Transverse colon (tissue), 3 donors: ENCODE results near the gene RAB11FIP5.

ENCODE experiments used
- CTCF ChIP-seq, 5 experiments: fragments of 200-600 bp in 3 of 5; fragments of 450-650 bp in 2 of 5; sonication (generic) in 3 of 5; IDR thresholded peaks; 1 replicate in 2 of 5; 2 replicates in 3 of 5; pipeline ENCODE4 v1.5.1; 2016 to 2017; ENCODE audit warnings: antibody characterized with exemption in 5 of 5, inconsistent platforms in 3 of 5, mild to moderate bottlenecking in 2 of 5, moderate library complexity in 1 of 5
- EP300 ChIP-seq: sonication (generic); formaldehyde crosslinking; IDR thresholded peaks from one replicate; pipeline ENCODE4 v1.6.1; 2017; ENCODE audit warnings: antibody characterized with exemption, low read depth
- POLR2A ChIP-seq: fragments of 450-650 bp; IDR thresholded peaks from one replicate; pipeline ENCODE4 v1.6.1; 2016; ENCODE audit warnings: antibody characterized with exemption, mild to moderate bottlenecking, moderate library complexity

- TF ChIP-seq EP300 (no peak), POLR2A (no peak), CTCF (IDR thresholded peaks at IDR 0.05) (no peak)
These were observed 9.8 kb upstream of the RAB11FIP5 start for GRCh38 chr2:73122536-73122935.
